ENCODE data around the gene CYP26B1.

The CYP26B1 gene

DNA sequence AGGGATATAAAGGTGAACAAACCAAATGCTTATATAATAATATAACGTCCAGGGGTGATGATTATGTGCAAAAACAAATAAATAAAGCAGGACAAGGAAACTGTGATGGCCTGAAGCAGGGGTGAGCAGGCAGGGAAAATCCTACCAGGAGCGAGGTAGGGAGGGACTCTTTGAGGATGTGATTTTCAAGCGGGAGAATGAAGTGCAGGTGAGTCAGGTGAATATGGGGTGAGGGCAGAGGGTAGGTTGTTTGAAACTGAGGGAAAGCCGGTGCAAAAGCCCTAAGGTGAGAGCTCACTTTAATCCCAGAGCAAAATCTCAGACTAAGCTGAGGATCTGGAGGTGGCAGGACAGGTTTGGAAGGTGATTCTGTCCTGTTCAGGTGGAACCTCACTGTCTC is 40.7 kb downstream of the CYP26B1 start:
- TF ChIP-seq, protein P1, sequence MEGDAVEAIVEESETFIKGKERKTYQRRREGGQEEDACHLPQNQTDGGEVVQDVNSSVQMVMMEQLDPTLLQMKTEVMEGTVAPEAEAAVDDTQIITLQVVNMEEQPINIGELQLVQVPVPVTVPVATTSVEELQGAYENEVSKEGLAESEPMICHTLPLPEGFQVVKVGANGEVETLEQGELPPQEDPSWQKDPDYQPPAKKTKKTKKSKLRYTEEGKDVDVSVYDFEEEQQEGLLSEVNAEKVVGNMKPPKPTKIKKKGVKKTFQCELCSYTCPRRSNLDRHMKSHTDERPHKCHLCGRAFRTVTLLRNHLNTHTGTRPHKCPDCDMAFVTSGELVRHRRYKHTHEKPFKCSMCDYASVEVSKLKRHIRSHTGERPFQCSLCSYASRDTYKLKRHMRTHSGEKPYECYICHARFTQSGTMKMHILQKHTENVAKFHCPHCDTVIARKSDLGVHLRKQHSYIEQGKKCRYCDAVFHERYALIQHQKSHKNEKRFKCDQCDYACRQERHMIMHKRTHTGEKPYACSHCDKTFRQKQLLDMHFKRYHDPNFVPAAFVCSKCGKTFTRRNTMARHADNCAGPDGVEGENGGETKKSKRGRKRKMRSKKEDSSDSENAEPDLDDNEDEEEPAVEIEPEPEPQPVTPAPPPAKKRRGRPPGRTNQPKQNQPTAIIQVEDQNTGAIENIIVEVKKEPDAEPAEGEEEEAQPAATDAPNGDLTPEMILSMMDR (IDR thresholded peaks at IDR 0.05; ENCODE audit: low read depth, low read length), result no peak
- no peak for DNase-seq (ENCODE audit: extremely low read depth, low read depth)

DNA sequence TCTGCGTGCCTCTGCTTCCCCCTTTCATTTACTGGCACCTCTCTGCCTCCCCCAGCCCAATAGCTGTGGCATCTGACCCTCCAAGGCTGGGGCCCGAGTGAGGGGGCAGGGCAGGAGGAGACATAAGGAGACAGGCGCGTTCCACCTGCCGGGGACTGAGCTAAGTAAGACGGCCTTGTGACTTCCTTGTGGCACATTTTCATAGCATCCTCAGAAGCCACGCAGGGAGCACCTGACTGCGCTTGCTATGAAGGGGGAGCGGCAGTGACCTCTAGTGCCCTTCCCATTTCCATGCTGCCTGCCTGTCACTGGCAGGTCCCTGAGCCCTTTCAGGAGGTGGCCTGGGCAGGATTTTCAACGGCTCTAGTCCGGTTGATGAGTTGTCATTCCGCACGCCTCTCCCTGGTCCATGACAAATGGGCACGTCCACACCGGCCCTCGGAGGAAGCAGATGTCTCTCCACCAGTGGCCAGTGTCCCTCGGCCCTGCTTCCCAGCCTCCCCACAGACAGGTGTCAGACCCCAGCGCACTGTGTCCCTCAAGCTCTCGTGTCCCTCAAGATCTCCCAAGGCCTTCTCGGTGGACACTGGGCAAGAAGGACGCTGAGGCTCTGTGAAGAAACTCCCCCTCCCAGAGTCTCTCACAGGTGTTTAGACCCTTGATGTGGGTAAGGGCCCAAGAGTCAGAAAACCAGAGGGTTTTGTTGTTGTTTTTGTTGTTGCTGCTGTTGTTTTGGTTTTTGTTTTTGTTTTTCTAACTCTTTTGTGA is 42.7 kb downstream of the CYP26B1 start:
- TF ChIP-seq, protein P1 (IDR thresholded peaks at IDR 0.05; ENCODE audit: low read depth, low read length), result no peak
- no peak for DNase-seq (ENCODE audit: extremely low read depth, low read depth)

DNA sequence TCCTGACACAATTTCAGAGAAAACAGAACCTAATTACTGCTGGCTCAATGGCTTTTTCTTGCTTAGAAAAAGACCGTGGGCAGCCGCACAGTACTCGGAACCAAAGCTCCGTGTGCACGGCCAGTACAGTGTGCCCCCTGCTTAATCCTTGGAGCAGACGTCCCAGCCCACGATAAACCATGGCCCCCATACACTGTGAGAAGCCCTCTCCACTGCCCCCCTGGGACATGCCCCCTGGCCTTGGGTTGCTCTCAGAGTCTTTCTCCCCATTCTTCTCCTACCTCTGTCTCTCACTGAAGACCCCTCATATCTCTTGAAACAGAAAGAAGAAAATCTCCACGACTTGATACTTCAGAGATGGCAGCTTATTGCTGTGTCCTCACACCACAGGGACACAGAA is 44.0 kb downstream of the CYP26B1 start:
- TF ChIP-seq, protein P1 (IDR thresholded peaks at IDR 0.05; ENCODE audit: low read depth, low read length), result no peak
- DNase-seq (ENCODE audit: extremely low read depth, low read depth), result no peak

GRCh38 chr2:72103161-72103560 is 44.5 kb downstream of the CYP26B1 start:
- TF ChIP-seq, protein P1 (IDR thresholded peaks at IDR 0.05; ENCODE audit: low read depth, low read length), result no peak
- DNase-seq (ENCODE audit: extremely low read depth, low read depth), result no peak

GRCh38 chr2:72098935-72099334 is 48.7 kb downstream of the CYP26B1 start:
- DNase-seq (ENCODE audit: extremely low read depth, low read depth), result no peak
- TF ChIP-seq, protein P1 (IDR thresholded peaks at IDR 0.05; ENCODE audit: low read depth, low read length), result no peak

GRCh38 chr2:72097276-72097675 is 50.4 kb downstream of the CYP26B1 start:
- no peak for DNase-seq (ENCODE audit: extremely low read depth, low read depth)
- TF ChIP-seq, protein P1 (IDR thresholded peaks at IDR 0.05; ENCODE audit: low read depth, low read length), result no peak

DNA sequence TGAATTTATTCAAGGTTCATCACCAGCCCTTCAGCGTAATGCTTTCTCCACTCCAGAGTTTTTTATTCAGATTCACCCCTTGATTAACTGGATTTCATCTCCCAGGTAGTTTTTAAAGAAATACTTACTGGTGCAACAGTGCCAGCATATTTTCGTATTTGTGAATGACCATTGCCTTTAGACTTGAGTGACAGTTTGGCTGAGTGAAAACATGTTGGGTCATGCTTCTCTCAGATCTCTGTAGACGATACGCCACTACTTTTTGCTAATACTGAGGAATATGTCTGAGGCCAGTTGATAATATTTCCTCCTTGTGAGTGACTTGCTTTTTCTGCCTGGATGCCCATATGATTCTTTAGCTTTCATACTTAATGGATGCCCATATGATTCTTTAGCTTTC is 51.5 kb downstream of the CYP26B1 start:
- DNase-seq (ENCODE audit: extremely low read depth, low read depth), result no peak

More for the DNA sequence above, 51.5 kb downstream of the CYP26B1 start:
- TF ChIP-seq, protein P1 (IDR thresholded peaks at IDR 0.05; ENCODE audit: low read depth, low read length), result no peak
